Fibroblast of mammary gland (primary cell): ENCODE measurements around the gene DNER.

Experiments used
- DNase-seq: peaks from one replicate; pipeline ENCODE4 v3.0.0-alpha.2; 2010; ENCODE audit warnings: low read depth
- H3K4me3 ChIP-seq: 2 replicates; pipeline ENCODE4 v1.5.1; 2011; ENCODE audit warnings: low read depth, mild to moderate bottlenecking, low read length, moderate library complexity; ENCODE audit not compliant: control insufficient read depth
- TF ChIP-seq, protein P1 (sequence below): conservative IDR thresholded peaks from 2 replicates; pipeline ENCODE4 v1.5.1; 2011; ENCODE audit warnings: low read depth, low read length, inconsistent platforms; ENCODE audit not compliant: control insufficient read depth, insufficient read depth

DNER gene

DNA sequence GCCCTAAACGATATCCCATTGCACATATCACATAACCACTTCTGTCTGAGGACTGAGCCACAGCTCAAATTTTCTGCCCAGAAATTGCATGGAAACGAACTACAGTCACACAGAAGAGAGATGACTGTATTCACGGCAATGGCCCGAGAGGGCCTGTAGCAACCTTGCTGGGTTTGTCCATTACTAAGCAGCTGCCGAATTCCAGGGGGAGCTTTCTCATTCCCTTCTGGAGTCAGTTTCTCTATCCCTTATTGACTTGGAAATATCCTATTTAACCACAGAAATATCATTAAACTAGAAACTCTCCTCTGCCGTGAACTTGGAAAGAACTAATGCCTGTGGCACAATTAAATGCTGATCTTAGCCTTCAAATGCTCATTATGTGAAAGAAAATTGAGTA lies 183.9 kb downstream of the DNER start:
- no peak for DNase-seq
- TF ChIP-seq, protein P1, sequence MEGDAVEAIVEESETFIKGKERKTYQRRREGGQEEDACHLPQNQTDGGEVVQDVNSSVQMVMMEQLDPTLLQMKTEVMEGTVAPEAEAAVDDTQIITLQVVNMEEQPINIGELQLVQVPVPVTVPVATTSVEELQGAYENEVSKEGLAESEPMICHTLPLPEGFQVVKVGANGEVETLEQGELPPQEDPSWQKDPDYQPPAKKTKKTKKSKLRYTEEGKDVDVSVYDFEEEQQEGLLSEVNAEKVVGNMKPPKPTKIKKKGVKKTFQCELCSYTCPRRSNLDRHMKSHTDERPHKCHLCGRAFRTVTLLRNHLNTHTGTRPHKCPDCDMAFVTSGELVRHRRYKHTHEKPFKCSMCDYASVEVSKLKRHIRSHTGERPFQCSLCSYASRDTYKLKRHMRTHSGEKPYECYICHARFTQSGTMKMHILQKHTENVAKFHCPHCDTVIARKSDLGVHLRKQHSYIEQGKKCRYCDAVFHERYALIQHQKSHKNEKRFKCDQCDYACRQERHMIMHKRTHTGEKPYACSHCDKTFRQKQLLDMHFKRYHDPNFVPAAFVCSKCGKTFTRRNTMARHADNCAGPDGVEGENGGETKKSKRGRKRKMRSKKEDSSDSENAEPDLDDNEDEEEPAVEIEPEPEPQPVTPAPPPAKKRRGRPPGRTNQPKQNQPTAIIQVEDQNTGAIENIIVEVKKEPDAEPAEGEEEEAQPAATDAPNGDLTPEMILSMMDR, result no peak
- H3K4me3 ChIP-seq, result no peak overlapping the region

DNA sequence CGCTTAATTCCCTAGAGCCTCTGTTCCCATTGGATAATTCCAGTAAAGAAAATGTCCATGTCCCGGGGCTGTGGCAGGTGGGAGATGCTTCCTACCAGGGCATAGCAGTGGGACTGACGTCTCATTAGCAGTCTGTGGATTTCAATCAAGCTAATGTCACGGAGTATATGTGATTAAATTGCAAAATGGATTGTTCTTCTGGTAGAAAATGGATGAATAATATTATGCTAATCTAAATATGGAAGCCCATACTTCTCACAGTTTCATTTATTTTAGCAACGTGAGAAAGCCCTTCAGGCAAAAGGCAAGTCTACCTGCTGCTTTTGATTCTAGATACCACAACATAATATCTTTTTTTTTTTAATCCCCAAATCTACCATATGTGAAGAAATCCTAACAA lies 185.5 kb downstream of the DNER start:
- TF ChIP-seq, protein P1, result no peak
- no peak overlapping the region for H3K4me3 ChIP-seq
- DNase-seq, result no peak

DNA sequence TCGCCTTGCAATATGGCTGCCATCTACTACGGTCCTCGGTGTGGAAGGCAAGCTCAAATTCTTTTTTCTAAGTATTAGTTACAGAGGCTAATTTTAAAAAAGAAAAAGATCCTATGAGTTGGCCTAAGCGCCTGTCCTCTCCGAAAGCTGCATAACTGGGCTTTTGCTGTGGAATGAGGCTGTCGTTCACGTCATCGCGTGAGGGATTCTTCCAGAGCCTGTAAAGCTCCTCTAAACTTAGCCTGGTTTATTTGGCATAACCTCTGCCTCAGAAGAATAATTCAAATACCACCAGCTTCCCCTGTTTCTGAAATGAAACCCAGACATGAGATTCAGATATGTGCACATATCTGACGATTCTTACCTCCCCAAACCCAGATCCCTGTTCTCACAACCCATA lies 187.4 kb downstream of the DNER start:
- DNase-seq, result no peak
- no peak overlapping the region for H3K4me3 ChIP-seq
- TF ChIP-seq, protein P1, result no peak

DNA sequence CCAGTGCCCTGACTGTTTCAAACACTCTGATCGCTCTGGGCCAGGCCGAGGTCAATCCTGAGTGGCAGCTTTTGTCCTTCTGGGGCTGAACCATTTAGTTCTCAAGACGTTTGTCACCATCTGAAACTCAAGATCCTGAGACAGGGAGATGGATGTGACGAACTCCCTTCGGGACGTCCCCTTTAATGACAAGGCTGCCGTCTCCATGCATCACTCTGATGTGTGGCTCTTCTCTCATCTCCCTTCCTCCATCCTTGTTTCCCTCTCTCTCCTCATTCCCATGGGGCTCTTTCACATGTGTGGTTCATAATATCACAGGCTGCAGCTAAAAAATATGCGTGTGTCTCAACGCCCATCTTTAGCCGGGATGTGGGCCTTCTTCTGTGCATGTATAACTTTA lies 189.6 kb downstream of the DNER start:
- TF ChIP-seq, protein P1, result no peak
- DNase-seq, result no peak
- no peak overlapping the region for H3K4me3 ChIP-seq

DNA sequence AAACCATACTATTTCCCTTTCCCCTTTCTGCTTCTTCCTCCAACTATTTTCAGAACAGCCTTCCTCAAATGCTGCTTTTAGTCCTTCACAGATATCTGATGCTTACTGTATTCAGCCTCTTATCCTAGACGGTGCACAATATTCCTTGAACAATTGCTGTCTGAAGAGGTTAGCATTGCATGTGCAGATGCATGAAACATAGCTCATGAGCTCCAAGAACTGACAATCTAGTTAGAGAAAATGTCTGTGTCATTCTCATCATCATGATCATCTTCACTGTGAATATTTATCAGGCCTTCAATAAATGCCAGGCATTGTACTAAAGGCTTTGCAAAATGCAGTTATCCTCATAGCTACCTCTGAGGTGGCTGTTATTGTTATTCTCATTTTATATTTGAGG lies 190.7 kb downstream of the DNER start:
- no peak for DNase-seq
- TF ChIP-seq, protein P1, result no peak
- H3K4me3 ChIP-seq, result no peak overlapping the region

DNA sequence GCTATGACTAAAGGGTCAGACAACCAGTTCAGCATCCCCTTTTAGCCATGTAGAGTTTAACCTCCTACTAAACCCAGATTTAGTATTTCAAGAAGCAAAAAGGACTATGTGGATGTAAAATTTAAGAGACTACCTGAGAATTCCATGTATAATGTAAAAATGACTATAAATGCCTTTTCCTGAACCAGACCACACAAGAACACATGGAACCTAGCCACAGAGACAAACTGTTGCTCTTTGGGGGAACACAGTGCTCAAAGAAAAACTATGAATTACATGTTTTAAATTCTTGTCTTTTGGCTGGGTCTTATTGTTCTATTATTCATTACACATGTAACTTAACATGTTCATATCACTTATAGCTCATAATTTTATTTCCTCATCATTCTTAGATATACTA lies 192.8 kb downstream of the DNER start:
- H3K4me3 ChIP-seq, result no peak overlapping the region
- no peak for DNase-seq
- TF ChIP-seq, protein P1, result no peak

DNA sequence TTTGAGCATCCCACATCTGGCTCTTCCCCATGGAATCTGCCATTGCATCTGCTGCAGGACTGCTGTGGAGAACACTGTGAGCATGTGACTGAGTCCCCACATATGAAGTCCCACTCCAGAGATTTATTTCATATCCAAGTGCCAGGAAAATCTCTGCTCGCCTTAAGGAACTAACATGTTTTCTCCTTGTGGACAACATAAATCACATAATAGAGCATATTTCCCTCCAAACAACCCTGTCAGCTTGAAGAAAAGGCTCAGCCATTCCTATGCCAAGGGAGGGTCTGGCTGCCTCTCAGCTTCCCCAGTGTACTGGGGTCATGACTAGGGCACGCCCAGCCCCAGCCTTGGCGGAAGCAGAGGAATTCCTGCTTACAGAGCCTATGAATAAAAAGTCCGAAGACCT lies 193.7 kb downstream of the DNER start:
- H3K4me3 ChIP-seq, result no peak overlapping the region
- no peak for DNase-seq
- TF ChIP-seq, protein P1, result no peak
